Embryonic facial prominence (tissue), 1 donor: ENCODE results near the gene REXO5.

Experiments
- DNase-seq: peaks from one replicate; pipeline ENCODE4 v3.0.0-alpha.2; 2016; ENCODE audit errors: extremely low spot score

The REXO5 gene

DNA sequence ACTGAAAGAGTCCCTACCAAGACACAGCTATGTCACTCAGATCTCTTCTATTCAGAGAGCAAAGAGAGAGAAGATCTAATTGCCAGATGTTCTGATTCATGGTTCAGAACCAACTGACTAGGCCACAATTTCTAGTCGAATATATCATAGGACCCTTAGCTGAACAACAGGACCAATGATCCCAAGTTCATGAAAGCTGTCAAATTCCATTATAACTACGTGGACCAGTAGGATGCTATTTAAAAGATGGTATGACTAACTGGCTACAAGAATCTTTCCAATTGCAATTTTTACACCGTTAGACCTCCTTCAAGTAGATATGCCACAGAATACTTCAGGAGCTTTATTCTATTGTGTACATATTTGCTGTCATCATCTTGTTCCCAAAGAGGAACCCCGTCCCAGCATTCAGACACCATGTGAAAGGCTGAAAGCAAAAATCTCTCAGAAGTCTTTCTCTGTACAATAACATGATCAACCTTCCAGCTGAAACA is 67.8 kb downstream of the REXO5 start:
- DNase-seq, result no peak

GRCh38 chr16:20875355-20875650 is 69.0 kb downstream of the REXO5 start:
- no peak for DNase-seq

GRCh38 chr16:20878682-20879147 is 72.4 kb downstream of the REXO5 start:
- DNase-seq, result no peak

GRCh38 chr16:20879175-20880040 is 73.1 kb downstream of the REXO5 start:
- no peak for DNase-seq

DNA sequence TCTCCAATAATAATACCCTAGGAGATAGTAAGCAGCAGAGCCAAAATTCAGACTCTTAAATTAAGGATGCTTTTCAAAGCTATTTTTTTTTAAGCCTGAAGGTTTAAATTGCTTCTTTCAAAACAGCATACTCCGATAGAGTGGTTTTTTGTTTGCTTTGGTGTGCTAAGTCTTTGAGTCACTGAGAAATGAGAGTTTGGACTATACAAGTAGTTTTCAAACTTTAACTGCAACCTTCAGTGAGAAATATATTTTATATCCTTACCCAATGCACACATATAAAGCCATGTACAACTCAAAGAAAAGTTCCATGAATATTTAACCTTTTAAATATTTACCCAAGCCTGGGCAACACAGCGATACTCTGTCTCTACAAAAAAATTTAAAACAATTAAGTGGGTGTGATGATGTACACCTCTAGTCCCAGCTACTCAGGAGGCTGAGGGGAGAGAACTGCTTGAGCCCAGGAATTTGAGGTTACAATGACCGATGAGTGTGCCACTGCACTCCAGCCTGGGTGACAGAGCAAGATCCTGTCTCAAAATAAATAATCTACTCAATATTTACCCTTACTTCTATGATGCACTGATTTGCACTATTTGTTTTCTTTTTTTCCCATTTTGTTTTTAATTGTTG is 74.7 kb downstream of the REXO5 start:
- no peak for DNase-seq

- no peak for DNase-seq
Measured at GRCh38 chr16:20881503-20881878, 75.2 kb downstream of the REXO5 start.

GRCh38 chr16:20883554-20884239 is 77.4 kb downstream of the REXO5 start:
- no peak for DNase-seq

DNA sequence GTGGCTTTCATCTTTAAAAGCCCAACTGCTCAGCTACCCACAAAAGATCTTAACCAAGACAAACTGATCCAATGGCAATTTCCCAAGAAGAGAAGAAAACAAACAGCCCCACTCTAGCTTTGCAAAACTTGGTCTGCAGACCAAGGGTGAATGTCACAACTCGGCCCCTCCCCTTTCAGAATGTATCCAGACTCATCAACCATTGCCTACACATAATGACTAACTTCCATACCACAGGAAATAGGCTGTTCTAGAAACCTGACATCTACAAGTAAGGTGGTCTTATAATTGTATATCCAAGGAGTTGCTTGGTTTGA is 77.9 kb downstream of the REXO5 start:
- no peak for DNase-seq

GRCh38 chr16:20886320-20886719 is 80.0 kb downstream of the REXO5 start:
- DNase-seq, result no peak

DNA sequence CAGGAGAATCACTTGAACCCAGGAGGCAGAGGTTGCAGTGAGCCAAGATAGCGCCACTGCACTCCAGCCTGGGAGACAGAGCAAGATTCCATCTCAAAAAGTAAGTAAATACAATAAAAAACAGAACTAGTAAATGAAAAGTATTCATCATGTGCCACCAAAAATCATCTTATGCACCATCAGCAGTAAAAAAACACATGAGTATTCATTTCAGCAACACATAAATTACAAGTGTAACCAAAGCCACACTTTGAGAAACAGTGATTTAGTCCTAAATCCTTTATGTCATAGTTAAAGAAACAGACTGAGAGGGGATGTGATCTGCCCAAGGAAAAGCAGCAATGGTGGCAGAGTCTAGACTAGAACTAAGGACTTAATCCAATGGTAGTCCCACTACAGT is 80.9 kb downstream of the REXO5 start:
- DNase-seq, result no peak

GRCh38 chr16:20889625-20890275 is 83.4 kb downstream of the REXO5 start:
- no peak for DNase-seq

DNA sequence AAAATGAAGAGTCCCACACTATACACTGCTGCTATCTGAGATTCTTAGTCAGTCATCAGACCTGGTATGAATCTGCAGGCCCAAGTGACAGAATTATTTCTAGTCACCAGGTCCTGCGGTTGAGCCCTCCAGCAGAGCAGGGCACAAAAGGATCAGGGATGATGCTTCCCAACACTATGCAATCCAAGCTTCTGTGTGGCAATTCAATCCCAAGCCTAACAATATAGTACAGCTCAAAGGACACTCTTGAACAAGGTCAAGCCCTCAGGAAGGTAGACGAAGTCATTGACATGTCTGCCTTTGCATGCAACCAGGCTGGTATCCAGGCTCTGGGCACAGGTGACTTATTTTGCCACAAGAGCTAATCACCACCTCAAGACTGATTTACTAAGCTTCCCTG is 88.1 kb downstream of the REXO5 start:
- no peak for DNase-seq

- no peak for DNase-seq
Measured at GRCh38 chr16:20897253-20897897, 91.0 kb downstream of the REXO5 start.

DNA sequence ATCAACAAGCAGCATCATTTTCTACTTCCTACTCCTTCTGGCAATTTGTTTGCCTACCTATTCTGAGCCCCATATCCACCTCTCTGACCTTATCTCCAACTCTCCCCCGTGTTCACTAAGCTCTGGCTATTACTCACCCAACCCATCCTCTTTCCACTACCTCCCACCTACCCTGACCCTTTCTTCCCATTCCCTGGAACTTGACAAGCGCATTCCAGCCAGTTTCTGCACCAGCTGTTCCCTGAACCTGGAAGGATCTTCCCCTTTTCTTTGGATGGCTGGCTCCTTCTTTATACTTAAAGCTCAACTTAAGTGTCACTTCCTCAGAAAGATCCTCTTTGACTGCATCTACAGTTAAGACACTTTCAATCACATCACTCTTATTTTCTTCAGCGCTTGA is 91.6 kb downstream of the REXO5 start:
- DNase-seq, result no peak

- peak; percentile 59 for DNase-seq
Measured at GRCh38 chr16:20899071-20899470, 92.7 kb downstream of the REXO5 start.
